IPS-18c (cell line): Measurements from ENCODE around the gene MAP4K4.
A peak's percentile ranks its signal among the peaks of the same experiment; 100 is the strongest.

ENCODE experiments used
- H3K4me3 ChIP-seq: 2 replicates; pipeline ENCODE4 v1.7.0; 2013; ENCODE audit warnings: low read depth, mild to moderate bottlenecking, low read length, moderate library complexity; ENCODE audit not compliant: insufficient read depth
- H3K9me3 ChIP-seq: one replicate; pipeline ENCODE4 v1.6.1; 2013; ENCODE audit warnings: mild to moderate bottlenecking, low read length, moderate library complexity; ENCODE audit not compliant: control insufficient read depth, insufficient read depth

MAP4K4 gene

GRCh38 chr2:101697124-101698013, at the start of gene MAP4K4:
Gene MAP4K4, plus strand, starts transcription at chr2:101697707. Its CDS starts 374 bp downstream, at chr2:101698081.
- H3K9me3 ChIP-seq = peaks cover 4% of the 10 kb centered on the region
- peak within 1 kb of the TSS; percentile 72 for H3K4me3 ChIP-seq

- Histone ChIP-seq H3K9me3 (peaks cover 4% of the 10 kb centered on the region), H3K4me3 (no peak overlapping the region)
Observed at GRCh38 chr2:101653469-101653868, 44.0 kb upstream of the MAP4K4 start.

GRCh38 chr2:101655702-101656422, 41.6 kb upstream of the MAP4K4 start:
- no peak overlapping the region for H3K4me3 ChIP-seq

GRCh38 chr2:101657787-101658186, 39.7 kb upstream of the MAP4K4 start:
- H3K4me3 ChIP-seq = no peak overlapping the region
- H3K9me3 ChIP-seq = peaks cover 4% of the 10 kb centered on the region

More at GRCh38 chr2:101655702-101656422, 41.6 kb upstream of the MAP4K4 start:
- peaks cover 4% of the 10 kb centered on the region for H3K9me3 ChIP-seq

GRCh38 chr2:101658387-101658786, 39.1 kb upstream of the MAP4K4 start:
- H3K4me3 ChIP-seq = no peak overlapping the region
- H3K9me3 ChIP-seq = peaks cover 4% of the 10 kb centered on the region

GRCh38 chr2:101665312-101665711, 32.2 kb upstream of the MAP4K4 start:
- Histone ChIP-seq H3K4me3 (no peak overlapping the region), H3K9me3 (no peaks in the 10 kb centered on the region)

- no peaks in the 10 kb centered on the region for H3K9me3 ChIP-seq
Observed at GRCh38 chr2:101667823-101668222, 29.7 kb upstream of the MAP4K4 start.

GRCh38 chr2:101672047-101672446, 25.5 kb upstream of the MAP4K4 start:
- Histone ChIP-seq H3K4me3 (no peak overlapping the region), H3K9me3 (no peaks in the 10 kb centered on the region)

More at GRCh38 chr2:101667823-101668222, 29.7 kb upstream of the MAP4K4 start:
- no peak overlapping the region for H3K4me3 ChIP-seq

- no peaks in the 10 kb centered on the region for H3K9me3 ChIP-seq
- H3K4me3 ChIP-seq = no peak overlapping the region
Observed at GRCh38 chr2:101673920-101674319, 23.6 kb upstream of the MAP4K4 start.

GRCh38 chr2:101675512-101675911, 22.0 kb upstream of the MAP4K4 start:
- Histone ChIP-seq H3K4me3 (no peak overlapping the region), H3K9me3 (no peaks in the 10 kb centered on the region)

- Histone ChIP-seq H3K9me3 (no peaks in the 10 kb centered on the region), H3K4me3 (no peak overlapping the region)
Observed at GRCh38 chr2:101676674-101677073, 20.8 kb upstream of the MAP4K4 start.

GRCh38 chr2:101677658-101678057, 19.8 kb upstream of the MAP4K4 start:
- H3K4me3 ChIP-seq = no peak overlapping the region
- H3K9me3 ChIP-seq = no peaks in the 10 kb centered on the region

GRCh38 chr2:101678379-101678778, 19.1 kb upstream of the MAP4K4 start:
- no peak overlapping the region for H3K4me3 ChIP-seq

GRCh38 chr2:101679037-101679726, 18.3 kb upstream of the MAP4K4 start:
- Histone ChIP-seq H3K4me3 (no peak overlapping the region), H3K9me3 (no peaks in the 10 kb centered on the region)

More at GRCh38 chr2:101678379-101678778, 19.1 kb upstream of the MAP4K4 start:
- no peaks in the 10 kb centered on the region for H3K9me3 ChIP-seq

- Histone ChIP-seq H3K9me3 (no peaks in the 10 kb centered on the region), H3K4me3 (no peak overlapping the region)
Observed at GRCh38 chr2:101679801-101680487, 17.6 kb upstream of the MAP4K4 start.

- Histone ChIP-seq H3K9me3 (no peaks in the 10 kb centered on the region), H3K4me3 (no peak overlapping the region)
Observed at GRCh38 chr2:101682311-101682710, 15.2 kb upstream of the MAP4K4 start.

GRCh38 chr2:101684313-101684712, 13.2 kb upstream of the MAP4K4 start:
- Histone ChIP-seq H3K9me3 (no peaks in the 10 kb centered on the region), H3K4me3 (no peak overlapping the region)
